Measurements from ENCODE around the gene IGSF23.
"Not testable (repeated sequence)": the region's sequence is repeated elsewhere in the genome, so short reads cannot be mapped to it uniquely, and the experiment has no call there.

The IGSF23 gene

DNA sequence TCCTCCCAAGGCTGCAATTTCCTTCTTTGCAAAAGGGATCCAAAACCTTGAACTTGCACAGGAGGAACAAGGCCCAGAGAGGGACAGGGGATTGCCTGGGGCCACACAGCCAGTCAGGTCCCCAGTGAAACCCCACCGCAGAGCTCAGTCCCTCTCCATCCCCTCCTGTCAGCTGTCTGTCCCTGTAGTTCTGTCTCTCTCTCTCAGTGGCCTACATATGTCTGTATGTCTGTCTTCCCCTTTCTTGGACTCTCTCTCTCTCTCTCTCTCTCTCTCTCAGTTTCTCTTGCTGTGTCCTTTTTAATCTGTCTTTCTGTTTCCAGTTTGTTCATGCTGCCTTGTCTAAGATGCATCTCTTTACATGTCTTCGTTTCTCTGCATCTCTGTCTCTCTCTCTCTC, 69.4 kb downstream of the IGSF23 start:
- no peak overlapping the region for H3K27ac ChIP-seq (ENCODE audit: low read length)
- H3K4me3 ChIP-seq (ENCODE audit: low read length in 2 of 2) = no peak overlapping the region
- H3K9me3 ChIP-seq (ENCODE audit: control insufficient read depth in 2 of 2, low read length in 2 of 2) = no peaks in the 10 kb centered on the region
- H3K4me1 ChIP-seq (ENCODE audit: control insufficient read depth, insufficient read depth, low read length) = peaks cover 5% of the 10 kb centered on the region
- H3K27me3 ChIP-seq (ENCODE audit: control insufficient read depth in 1 of 2, insufficient read depth in 2 of 2, low read length in 2 of 2) = no peaks in the 10 kb centered on the region
- H3K36me3 ChIP-seq (ENCODE audit: control insufficient read depth in 2 of 2, insufficient read depth in 2 of 2, low read length in 2 of 2) = peaks cover 3% of the 10 kb centered on the region in 2 donors
- no peak overlapping the region for H3K9ac ChIP-seq (ENCODE audit: low read length in 2 of 2)

DNA sequence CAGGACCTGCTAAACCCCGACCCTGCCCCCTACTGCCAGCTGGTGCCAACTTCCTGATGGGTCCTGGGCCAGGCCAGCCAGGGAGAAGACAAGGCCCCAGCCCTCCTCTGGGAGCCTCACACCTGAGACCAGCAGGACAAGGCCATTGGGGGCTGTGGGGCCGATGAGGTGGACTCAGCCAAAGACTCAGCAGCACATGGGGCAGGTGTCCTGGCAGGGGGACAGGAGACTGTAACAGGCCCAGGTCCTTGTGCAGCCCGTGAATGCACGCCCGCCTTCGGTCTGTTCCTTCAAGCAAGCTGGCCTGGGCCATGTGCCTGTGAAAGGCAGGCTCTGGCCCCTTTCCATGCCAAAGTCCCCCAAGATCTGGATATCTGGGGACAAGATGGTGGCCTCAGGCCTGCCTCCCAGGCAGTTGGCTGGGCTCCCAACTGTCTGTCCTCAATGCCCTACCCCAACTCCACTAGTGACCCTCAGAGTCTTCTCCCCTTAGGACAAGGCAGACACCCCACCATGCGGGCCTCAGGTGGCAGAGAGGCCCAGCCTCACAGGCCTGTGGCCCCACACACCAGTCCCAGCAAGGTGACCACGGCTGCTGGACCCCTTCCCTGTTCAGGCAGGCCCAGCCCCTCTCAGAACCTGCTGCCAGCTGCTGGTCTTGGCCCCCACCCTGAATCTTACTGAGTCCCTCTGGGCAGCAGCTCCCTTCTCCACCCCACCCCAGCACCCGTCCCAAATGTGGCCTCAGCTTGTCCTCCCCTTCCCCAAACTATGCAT, 70.3 kb downstream of the IGSF23 start:
- H3K27ac ChIP-seq (ENCODE audit: low read length) = no peak overlapping the region

DNA sequence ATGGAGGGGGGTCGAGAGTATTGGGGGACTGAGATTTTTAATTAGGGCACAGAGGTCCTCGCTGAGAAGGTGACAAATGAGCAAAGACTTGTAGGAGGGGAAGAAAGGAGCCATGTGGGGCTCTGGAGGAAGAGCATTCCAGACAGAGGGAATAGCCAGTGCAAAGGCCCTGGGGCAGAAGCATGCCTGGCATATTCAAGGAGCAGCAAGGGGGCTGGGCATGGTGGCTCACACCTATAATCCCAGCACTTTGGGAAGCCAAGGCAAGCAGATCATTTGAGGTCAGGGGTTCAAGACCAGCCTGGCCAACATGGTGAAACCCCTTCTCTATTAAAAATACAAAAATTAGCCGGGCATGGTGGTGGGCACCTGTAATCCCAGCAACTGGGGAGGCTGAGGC, 71.0 kb downstream of the IGSF23 start:
- not testable (repeated sequence) for H3K27me3 ChIP-seq (ENCODE audit: control insufficient read depth in 1 of 2, insufficient read depth in 2 of 2, low read length in 2 of 2); H3K4me1 ChIP-seq (ENCODE audit: control insufficient read depth, insufficient read depth, low read length); H3K27ac ChIP-seq (ENCODE audit: low read length)

More for the DNA sequence above, 70.3 kb downstream of the IGSF23 start:
- Histone ChIP-seq H3K9me3 (ENCODE audit: control insufficient read depth in 2 of 2, low read length in 2 of 2) (no peaks in the 10 kb centered on the region), H3K9ac (ENCODE audit: low read length in 2 of 2) (no peak overlapping the region), H3K36me3 (ENCODE audit: control insufficient read depth in 2 of 2, insufficient read depth in 2 of 2, low read length in 2 of 2) (peaks cover 2 to 3% of the 10 kb centered on the region in 2 donors), H3K4me1 (ENCODE audit: control insufficient read depth, insufficient read depth, low read length) (peaks cover 5% of the 10 kb centered on the region), H3K4me3 (ENCODE audit: low read length in 2 of 2) (no peak overlapping the region), H3K27me3 (ENCODE audit: control insufficient read depth in 1 of 2, insufficient read depth in 2 of 2, low read length in 2 of 2) (no peaks in the 10 kb centered on the region)

DNA sequence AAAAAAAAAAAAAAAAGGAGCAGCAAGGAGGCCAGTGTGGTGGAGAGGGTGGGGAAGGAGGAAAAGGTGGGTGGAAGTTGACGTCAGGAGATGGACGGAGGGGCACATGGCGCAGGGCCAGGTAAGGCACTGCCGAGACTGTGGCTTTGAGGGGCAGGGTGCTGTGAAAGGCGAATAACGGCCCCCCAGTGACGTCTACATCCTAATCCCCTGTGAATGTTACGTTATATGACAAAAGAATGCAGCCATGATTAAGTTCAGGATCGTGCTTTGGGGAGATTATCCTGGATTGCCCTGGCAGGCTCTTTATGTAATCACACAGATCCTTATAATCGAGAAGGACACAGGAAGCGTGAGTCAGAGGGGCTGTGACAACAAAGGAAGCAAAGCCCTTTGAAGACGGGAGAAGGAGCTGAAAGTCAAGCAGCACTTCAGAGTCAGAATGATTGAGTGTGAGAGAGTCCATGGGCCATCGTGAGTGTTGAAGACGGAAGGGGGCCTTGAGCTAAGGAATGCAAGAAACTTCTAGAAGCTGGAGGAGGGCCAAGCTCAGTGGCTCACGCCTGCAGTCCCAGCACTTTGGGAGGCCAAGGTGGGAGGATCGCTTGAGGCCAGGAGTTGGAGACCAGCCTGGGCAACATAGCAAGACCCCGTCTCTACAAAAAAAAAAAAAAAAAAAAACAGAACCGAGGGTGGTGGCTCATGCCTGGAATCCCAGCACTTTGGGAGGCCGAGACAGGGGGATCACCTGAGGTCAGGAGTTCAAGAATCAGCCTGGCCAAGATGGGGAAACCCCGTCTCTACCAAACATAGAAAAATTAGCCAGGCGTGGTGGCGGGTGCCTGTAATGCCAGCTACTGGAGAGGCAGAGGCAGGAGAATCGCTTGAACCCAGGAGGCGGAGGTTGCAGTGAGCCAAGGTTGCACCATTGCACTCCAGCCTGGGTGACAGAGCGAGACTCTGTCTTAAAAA, 71.8 kb downstream of the IGSF23 start:
- Histone ChIP-seq H3K9ac (ENCODE audit: low read length in 2 of 2) (no peak overlapping the region), H3K27me3 (ENCODE audit: control insufficient read depth in 1 of 2, insufficient read depth in 2 of 2, low read length in 2 of 2) (no peaks in the 10 kb centered on the region), H3K27ac (ENCODE audit: low read length) (no peak overlapping the region), H3K4me3 (ENCODE audit: low read length in 2 of 2) (peak overlapping the region in 1 of 2 donors; percentile 22), H3K9me3 (ENCODE audit: control insufficient read depth in 2 of 2, low read length in 2 of 2) (no peaks in the 10 kb centered on the region), H3K36me3 (ENCODE audit: control insufficient read depth in 2 of 2, insufficient read depth in 2 of 2, low read length in 2 of 2) (peaks cover 0 to 3% of the 10 kb centered on the region in 2 donors), H3K4me1 (ENCODE audit: control insufficient read depth, insufficient read depth, low read length) (peaks cover 5% of the 10 kb centered on the region)

More for the DNA sequence above, 71.0 kb downstream of the IGSF23 start:
- not testable (repeated sequence) for H3K9me3 ChIP-seq (ENCODE audit: control insufficient read depth in 2 of 2, low read length in 2 of 2); H3K9ac ChIP-seq (ENCODE audit: low read length in 2 of 2); H3K36me3 ChIP-seq (ENCODE audit: control insufficient read depth in 2 of 2, insufficient read depth in 2 of 2, low read length in 2 of 2); H3K4me3 ChIP-seq (ENCODE audit: low read length in 2 of 2)

DNA sequence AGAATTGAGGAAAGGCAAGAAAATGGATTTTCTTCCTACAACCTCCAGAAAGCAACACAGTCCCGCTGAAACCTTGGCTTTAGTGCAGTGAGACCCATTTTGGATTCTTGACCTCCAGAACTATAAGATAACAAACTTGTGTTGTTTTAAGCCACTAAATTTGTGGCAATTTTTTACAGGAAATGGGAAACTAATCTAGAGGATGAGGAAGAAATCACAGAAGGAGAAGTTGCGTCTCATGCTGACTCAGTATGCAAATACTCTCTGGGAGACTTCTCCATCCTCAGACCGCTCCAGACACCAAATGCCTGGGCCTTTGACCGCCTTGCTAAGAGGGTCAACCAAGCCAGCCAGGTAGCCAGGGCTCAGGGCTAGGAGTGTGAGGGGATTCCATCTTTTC, 72.5 kb downstream of the IGSF23 start:
- Histone ChIP-seq H3K27ac (ENCODE audit: low read length) (no peak overlapping the region), H3K4me1 (ENCODE audit: control insufficient read depth, insufficient read depth, low read length) (peaks cover 5% of the 10 kb centered on the region), H3K36me3 (ENCODE audit: control insufficient read depth in 2 of 2, insufficient read depth in 2 of 2, low read length in 2 of 2) (peaks cover 0 to 3% of the 10 kb centered on the region in 2 donors), H3K27me3 (ENCODE audit: control insufficient read depth in 1 of 2, insufficient read depth in 2 of 2, low read length in 2 of 2) (no peaks in the 10 kb centered on the region), H3K9ac (ENCODE audit: low read length in 2 of 2) (no peak overlapping the region), H3K4me3 (ENCODE audit: low read length in 2 of 2) (no peak overlapping the region), H3K9me3 (ENCODE audit: control insufficient read depth in 2 of 2, low read length in 2 of 2) (no peaks in the 10 kb centered on the region)

All from stomach smooth muscle (tissue), 2 donors.